GM19035 (cell line): Measurements from ENCODE around the gene SPECC1.

Experiments used
- ATAC-seq: cut with Tn5 transposase; IDR thresholded peaks from one replicate; pipeline ENCODE4 v1.9.1; 2021; ENCODE audit not compliant: unreplicated experiment

Gene SPECC1

GRCh38 chr17:20122254-20122879 lies 113.2 kb downstream of the SPECC1 start:
- ATAC-seq: no peak

GRCh38 chr17:20123209-20123608 lies 114.0 kb downstream of the SPECC1 start:
- ATAC-seq: no peak

- ATAC-seq: no peak
These were observed 116.6 kb downstream of the SPECC1 start for GRCh38 chr17:20125724-20126123.

- no peak for ATAC-seq
These were observed 118.3 kb downstream of the SPECC1 start for GRCh38 chr17:20127360-20128035.

GRCh38 chr17:20128036-20128667 lies 119.0 kb downstream of the SPECC1 start:
- no peak for ATAC-seq

GRCh38 chr17:20133517-20133916 lies 124.4 kb downstream of the SPECC1 start:
- ATAC-seq: no peak

GRCh38 chr17:20141198-20141972 lies 132.2 kb downstream of the SPECC1 start:
- ATAC-seq: no peak

- ATAC-seq: no peak
These were observed 133.1 kb downstream of the SPECC1 start for GRCh38 chr17:20142268-20142667.

- ATAC-seq: no peak
These were observed 134.6 kb downstream of the SPECC1 start for GRCh38 chr17:20143740-20144139.

GRCh38 chr17:20145567-20145966 lies 136.4 kb downstream of the SPECC1 start:
- ATAC-seq: no peak

- ATAC-seq: no peak
These were observed 140.1 kb downstream of the SPECC1 start for GRCh38 chr17:20149251-20149650.

GRCh38 chr17:20151174-20151573 lies 142.0 kb downstream of the SPECC1 start:
- ATAC-seq: no peak

GRCh38 chr17:20153231-20153630 lies 144.1 kb downstream of the SPECC1 start:
- no peak for ATAC-seq

- ATAC-seq: no peak
These were observed 145.3 kb downstream of the SPECC1 start for GRCh38 chr17:20154286-20155000.

- peak; percentile 92 for ATAC-seq
These were observed 146.4 kb downstream of the SPECC1 start for GRCh38 chr17:20155258-20156195.

GRCh38 chr17:20156196-20157000 lies 147.2 kb downstream of the SPECC1 start:
- ATAC-seq: peak; percentile 33

GRCh38 chr17:20157001-20157310 lies 147.8 kb downstream of the SPECC1 start:
- ATAC-seq: no peak

- ATAC-seq: no peak
These were observed 149.4 kb downstream of the SPECC1 start for GRCh38 chr17:20158580-20158979.

- ATAC-seq: no peak
These were observed 150.4 kb downstream of the SPECC1 start for GRCh38 chr17:20159406-20160069.
